Esophagus muscularis mucosa (tissue), 4 donors: ENCODE results near the gene TMEM209.

Experiments used
- EP300 ChIP-seq: sonication (generic); formaldehyde crosslinking; IDR thresholded peaks from one replicate; pipeline ENCODE4 v1.6.1; 2017; ENCODE audit warnings: antibody characterized with exemption
- POLR2AphosphoS5 ChIP-seq, 2 donors: sonication (generic); formaldehyde crosslinking; IDR thresholded peaks; one replicate each; pipeline ENCODE4 v1.6.1; 2017; ENCODE audit warnings: antibody characterized with exemption in 2 of 2
- TF ChIP-seq, protein P1 (sequence below), 3 experiments: fragments of 200-600 bp in 2 of 3; fragments of 450-650 bp in 1 of 3; sonication (generic) in 2 of 3; IDR thresholded peaks; one replicate each; pipeline ENCODE4 v1.5.1; 2017 to 2019; ENCODE audit warnings: antibody characterized with exemption in 3 of 3, mild to moderate bottlenecking in 2 of 3, moderate library complexity in 1 of 3

DNA sequence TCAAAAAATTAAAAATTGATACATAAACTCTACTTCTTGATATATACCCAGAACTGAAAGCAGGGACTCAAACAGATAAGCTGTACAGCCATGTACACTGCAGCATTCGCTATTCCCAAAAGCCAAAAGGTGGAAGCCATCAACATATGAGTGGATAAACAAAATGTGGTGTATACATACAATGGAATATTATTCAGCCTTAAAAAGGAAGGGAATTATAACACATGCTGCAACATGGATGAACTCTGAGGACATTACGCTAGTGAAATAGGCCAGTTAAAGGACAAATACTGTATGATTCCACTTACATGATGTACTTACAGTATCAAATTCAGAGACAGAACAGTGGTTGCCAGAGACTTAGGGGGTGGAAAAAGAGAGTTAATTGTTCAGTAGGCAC, 8.1 kb downstream of the TMEM209 start:
- TF ChIP-seq, protein P1, sequence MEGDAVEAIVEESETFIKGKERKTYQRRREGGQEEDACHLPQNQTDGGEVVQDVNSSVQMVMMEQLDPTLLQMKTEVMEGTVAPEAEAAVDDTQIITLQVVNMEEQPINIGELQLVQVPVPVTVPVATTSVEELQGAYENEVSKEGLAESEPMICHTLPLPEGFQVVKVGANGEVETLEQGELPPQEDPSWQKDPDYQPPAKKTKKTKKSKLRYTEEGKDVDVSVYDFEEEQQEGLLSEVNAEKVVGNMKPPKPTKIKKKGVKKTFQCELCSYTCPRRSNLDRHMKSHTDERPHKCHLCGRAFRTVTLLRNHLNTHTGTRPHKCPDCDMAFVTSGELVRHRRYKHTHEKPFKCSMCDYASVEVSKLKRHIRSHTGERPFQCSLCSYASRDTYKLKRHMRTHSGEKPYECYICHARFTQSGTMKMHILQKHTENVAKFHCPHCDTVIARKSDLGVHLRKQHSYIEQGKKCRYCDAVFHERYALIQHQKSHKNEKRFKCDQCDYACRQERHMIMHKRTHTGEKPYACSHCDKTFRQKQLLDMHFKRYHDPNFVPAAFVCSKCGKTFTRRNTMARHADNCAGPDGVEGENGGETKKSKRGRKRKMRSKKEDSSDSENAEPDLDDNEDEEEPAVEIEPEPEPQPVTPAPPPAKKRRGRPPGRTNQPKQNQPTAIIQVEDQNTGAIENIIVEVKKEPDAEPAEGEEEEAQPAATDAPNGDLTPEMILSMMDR (IDR thresholded peaks at IDR 0.05): no peak
- TF ChIP-seq POLR2AphosphoS5 (IDR thresholded peaks at IDR 0.05) (no peak), EP300 (no peak)
